A549 treated with Mapracorat at 1 μM for 4 hours (cell line): Measurements from ENCODE around the gene PPAN. TPM values are rescaled to one million over a fixed set of nuclear protein-coding genes. Genes with fewer than 3 reads are reported as not detected.

Source experiments
- total RNA-seq: library from RNA; stranded (reverse); fragments of 200-300 nt; extraction: Qiagen RNA extraction; gene quantifications from 5 replicates; pipeline ENCODE4 v1.2.3, GENCODE V29; 2022

Gene PPAN, protein sequence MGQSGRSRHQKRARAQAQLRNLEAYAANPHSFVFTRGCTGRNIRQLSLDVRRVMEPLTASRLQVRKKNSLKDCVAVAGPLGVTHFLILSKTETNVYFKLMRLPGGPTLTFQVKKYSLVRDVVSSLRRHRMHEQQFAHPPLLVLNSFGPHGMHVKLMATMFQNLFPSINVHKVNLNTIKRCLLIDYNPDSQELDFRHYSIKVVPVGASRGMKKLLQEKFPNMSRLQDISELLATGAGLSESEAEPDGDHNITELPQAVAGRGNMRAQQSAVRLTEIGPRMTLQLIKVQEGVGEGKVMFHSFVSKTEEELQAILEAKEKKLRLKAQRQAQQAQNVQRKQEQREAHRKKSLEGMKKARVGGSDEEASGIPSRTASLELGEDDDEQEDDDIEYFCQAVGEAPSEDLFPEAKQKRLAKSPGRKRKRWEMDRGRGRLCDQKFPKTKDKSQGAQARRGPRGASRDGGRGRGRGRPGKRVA
- total RNA-seq = 39.7 to 63.3 TPM (median 52.5 TPM) in 5 replicates

DNA sequence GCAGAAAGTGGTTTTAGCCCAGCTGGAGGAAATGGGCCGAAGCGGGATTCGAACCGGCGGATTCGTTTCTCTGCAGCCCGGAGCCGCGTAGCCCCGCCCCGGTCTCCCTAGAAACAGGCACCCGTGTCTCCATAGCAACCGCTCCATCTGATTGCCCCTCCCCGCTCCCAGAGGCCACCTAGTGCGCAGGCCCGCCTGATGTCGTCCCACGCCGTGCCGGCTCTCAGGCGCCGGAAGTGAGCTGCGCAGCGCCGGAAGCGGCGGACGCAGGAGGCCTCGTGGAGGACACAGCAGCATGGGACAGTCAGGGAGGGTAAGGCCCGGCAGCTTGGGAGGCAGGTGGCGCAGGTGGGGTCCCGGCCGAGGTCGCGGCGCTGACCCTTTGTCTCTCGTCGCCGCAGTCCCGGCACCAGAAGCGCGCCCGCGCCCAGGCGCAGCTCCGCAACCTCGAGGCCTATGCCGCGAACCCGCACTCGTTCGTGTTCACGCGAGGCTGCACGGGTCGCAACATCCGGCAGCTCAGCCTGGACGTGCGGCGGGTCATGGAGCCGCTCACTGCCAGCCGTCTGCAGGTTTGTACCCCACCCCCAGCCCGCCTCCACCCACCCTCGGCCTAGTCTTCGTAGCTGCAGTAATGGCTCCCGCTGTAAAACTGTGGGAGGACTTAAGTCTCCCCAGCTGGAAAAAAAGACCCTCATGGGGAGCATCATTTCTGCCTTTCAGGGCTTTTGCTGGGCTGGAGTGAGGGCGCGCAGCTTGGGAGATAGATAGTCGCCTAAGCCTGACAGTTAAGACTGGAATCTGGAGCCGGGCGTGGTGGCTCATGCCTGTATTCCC lies at the start of gene PPAN:
Gene PPAN (plus strand): TSS at position 263 of the 837 bp plus-strand sequence. CDS start 33 bp downstream, at position 296.

DNA sequence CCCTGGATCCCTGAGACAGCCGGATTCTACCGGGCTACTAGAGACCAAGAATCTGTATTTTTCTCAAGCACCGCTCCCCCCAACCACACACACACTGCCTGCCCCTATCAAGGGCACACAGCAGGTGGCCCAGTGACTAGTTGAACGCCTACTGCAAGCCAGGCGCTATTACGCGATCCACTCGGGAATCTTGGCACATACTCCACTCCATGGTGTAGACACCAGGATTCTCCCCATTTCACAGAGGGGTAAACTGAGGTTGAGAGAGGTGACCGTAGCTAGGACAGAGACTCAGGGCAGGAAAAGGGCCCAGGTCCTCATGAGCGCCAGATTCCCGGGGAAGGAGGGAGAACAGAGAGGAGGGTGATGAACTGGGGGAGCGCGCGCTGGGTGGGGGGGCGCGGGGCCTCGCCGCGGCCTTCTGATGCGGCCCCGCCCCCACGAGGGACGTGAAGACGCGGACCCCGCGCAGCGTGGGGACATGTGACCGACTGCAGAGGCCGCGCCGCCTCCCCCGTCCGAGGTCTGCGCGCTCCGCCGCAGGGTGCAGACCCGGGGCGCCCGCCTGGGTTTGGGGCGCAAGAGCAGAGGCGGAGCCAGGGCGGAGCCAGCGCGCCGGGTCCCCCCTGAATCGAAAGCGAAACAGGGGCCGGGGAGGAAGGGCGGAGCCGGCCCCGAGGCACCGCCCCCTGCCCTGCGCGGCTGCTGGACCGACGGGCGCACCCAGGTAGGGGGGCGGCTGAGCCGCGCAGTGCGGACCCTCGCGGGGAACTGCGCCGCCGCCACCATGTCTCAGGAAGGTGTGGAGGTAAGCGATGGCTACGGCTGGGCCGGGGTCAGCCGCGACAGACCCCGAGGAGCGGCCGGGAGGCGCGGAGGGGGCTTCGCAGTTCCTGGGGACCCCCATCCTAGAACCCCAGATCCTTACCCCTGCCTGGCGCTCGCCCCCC lies 20.2 kb upstream of the PPAN start, which contains the start of gene SHFL:
Gene SHFL (plus strand): TSS at position 677 of the 950 bp plus-strand sequence. CDS start 111 bp downstream, at position 788.

DNA sequence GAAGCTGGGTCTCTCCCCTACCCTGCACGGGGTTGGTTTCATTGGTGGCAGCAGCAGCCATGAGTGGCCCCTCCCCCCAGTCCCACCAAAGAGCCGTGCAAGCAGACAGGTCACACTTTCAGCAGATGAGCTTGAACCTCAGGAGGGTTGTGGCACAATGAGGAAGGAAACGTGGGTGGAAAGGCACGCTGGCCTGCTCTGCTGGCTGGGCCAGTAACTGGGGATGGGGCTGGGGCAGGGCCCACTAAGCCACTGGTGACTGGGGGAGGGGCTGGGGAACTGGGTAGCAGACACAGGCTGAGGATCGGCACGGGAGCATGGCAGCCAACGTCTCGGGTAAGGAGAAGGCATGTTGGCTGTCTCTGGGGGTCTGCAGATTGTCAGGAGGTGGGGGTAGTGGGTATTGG lies 5.2 kb downstream of the PPAN start, which contains the start of gene P2RY11:
Gene P2RY11 (plus strand): TSS at position 289 of the 407 bp plus-strand sequence. CDS start 29 bp downstream, at position 318.

Other genes starting within 250 kb of the PPAN start
- gene OLFM2, start 169.8 kb upstream of the PPAN start, total RNA-seq = 9.0 to 11.2 TPM (median 10.7 TPM) in 5 replicates
- gene COL5A3, start 95.9 kb upstream of the PPAN start, total RNA-seq = 2.6 to 3.7 TPM (median 3.1 TPM) in 5 replicates
- 0.21 to 0.65 TPM (median 0.36 TPM) in 5 replicates for gene RDH8, start 92.9 kb upstream of the PPAN start, total RNA-seq
- gene SHFL, start 20.0 kb upstream of the PPAN start, total RNA-seq = 6.8 to 8.4 TPM (median 7.3 TPM) in 5 replicates
- gene ANGPTL6, start 3.7 kb upstream of the PPAN start, total RNA-seq = 0.15 TPM in 1 of 5 replicates, not detected in the others
- gene P2RY11, start 5.3 kb downstream of the PPAN start, total RNA-seq = 4.8 to 12.3 TPM (median 7.9 TPM) in 5 replicates
- 150 to 182 TPM (median 154 TPM) in 5 replicates for gene EIF3G, start 13.5 kb downstream of the PPAN start, total RNA-seq
- gene DNMT1, start 88.6 kb downstream of the PPAN start, total RNA-seq = 52.4 to 68.4 TPM (median 59.6 TPM) in 5 replicates
- 0.75 to 1.1 TPM (median 0.78 TPM) in 5 replicates for gene S1PR2, start 125.0 kb downstream of the PPAN start, total RNA-seq
- gene MRPL4, start 145.9 kb downstream of the PPAN start, total RNA-seq = 59.3 to 80.0 TPM (median 72.9 TPM) in 5 replicates
- 3.4 to 5.0 TPM (median 4.4 TPM) in 5 replicates for gene ICAM1, start 164.8 kb downstream of the PPAN start, total RNA-seq
- not detected in 5 replicates for gene ICAM4, start 180.6 kb downstream of the PPAN start, total RNA-seq
- gene ICAM5, start 183.6 kb downstream of the PPAN start, total RNA-seq = 0.29 to 1.4 TPM (median 1.1 TPM) in 5 replicates
- gene ZGLP1, start 203.5 kb downstream of the PPAN start, total RNA-seq = 1.3 to 2.4 TPM (median 1.9 TPM) in 5 replicates
- gene FDX2, start 209.7 kb downstream of the PPAN start, total RNA-seq = 23.7 to 43.6 TPM (median 32.4 TPM) in 5 replicates
- 19.6 to 27.9 TPM (median 27.6 TPM) in 5 replicates for gene RAVER1, start 227.2 kb downstream of the PPAN start, total RNA-seq
- 5.4 to 10.2 TPM (median 8.5 TPM) in 5 replicates for gene ICAM3, start 233.3 kb downstream of the PPAN start, total RNA-seq